ENCODE results near the gene TMEM59.
"Not testable (repeated sequence)": the region's sequence is repeated elsewhere in the genome, so short reads cannot be mapped to it uniquely, and the experiment has no call there.

TMEM59 gene, protein sequence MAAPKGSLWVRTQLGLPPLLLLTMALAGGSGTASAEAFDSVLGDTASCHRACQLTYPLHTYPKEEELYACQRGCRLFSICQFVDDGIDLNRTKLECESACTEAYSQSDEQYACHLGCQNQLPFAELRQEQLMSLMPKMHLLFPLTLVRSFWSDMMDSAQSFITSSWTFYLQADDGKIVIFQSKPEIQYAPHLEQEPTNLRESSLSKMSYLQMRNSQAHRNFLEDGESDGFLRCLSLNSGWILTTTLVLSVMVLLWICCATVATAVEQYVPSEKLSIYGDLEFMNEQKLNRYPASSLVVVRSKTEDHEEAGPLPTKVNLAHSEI

DNA sequence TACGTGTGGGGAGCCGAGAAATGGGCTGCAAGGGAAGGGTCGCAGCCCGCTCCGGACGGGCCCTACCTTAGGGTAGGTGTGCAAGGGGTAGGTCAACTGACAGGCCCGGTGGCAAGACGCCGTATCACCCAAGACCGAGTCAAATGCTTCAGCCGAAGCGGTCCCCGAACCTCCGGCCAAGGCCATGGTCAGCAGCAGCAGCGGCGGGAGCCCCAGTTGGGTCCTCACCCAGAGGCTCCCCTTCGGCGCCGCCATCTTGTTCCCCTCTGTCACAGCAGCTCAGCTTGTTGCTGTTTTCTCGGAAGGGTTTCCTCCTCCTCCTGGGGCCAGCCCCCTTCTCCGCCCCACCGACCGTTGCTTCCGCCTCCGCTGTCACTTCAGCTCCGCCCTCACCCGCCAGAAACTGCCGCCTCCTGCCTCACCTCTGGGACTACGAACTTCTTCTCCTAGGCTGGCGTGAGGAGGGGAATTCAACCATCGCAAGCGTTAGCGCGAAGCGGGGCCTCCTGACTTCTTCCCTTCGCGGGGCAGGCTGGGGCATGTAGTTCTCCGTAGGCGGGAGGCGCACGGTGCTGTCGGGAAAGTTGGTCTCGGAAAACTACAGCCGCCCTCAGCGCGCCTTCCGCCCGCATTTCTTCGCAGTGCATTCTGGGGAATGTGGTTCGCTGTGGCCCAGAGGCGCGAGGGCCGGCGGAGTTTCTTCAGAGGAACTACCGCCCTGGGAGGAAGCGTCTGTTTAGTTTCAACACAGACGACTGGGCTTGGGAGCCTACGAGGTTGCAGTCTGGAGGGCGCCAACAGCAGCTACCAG, at the start of gene TMEM59, which contains the start of gene TCEANC2:
TMEM59 (minus strand) TSS at position 271 of the 811 bp plus-strand sequence; CDS start at position 255, 16 bp downstream.
TCEANC2 (plus strand) TSS at position 675 of the 811 bp plus-strand sequence. CDS start 815 bp downstream, outside the sequence.
- peak; percentile 89 to 94 for DNase-seq (ENCODE audit: low read depth in 2 of 2)

DNA sequence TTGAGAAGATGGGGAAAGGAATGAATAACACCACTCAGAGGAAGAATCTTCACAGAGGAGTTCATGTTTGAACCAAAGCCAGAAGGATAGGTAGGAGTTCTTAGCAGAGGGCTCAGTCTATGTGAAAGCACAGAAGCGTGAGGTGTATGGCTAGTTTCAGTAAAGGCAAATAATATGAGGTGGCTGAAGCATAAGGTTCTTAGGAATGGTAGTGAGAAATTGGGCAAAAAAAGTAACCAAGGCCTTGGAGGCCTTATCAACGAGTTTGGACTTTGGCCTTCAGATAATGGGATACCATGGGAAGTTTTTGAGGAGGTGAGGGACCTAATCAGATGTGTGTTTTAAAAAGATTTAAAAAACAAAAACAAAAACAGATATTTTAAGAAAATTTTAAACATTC, 47.5 kb upstream of the TMEM59 start:
- DNase-seq (ENCODE audit: low read depth in 2 of 2) = no peak

DNA sequence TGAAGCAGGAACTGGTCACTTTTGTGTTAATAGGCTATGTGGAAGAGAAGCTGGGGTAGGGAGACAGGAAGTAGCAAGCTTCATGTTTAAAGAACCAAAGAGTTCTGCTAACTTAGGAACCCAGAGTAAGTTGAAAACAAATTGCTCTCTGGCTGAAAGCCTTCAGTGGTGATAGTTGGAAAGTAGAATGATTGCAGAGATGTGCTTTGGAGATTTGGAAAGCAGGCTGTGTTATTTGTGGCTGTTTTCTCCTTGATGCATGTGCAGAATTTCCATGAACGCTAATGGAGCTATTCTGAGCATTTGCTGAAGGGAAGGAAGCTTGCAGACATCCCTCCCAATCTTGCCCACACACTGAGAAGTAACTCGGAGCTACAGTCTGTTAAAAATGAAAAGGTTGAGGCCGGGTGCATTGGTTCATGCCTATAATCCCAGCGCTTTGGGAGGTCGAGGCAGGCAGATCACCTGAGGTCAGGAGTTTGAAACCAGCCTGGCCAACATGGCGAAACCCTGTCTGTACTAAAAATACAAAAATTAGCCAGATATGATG, 46.1 kb upstream of the TMEM59 start:
- no peak for DNase-seq (ENCODE audit: low read depth in 2 of 2)

DNA sequence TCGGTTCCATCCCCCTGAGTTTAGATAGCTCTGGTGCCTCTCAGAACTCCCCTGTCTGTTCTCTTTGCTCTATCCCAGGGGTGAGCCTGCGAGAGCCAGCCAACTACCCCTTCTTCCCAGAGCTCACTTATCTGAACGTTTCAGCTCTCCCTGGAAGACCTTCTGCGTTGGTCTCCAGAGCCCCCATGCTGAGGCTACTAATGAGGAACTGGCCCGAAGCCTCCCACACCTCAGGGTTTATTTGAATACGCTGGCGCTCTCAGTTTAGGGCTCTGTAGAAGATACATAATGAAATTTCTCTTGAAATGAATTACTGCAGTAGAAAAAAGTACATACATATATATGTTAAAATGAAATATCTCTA, 43.9 kb upstream of the TMEM59 start:
- no peak for DNase-seq (ENCODE audit: low read depth in 2 of 2)

DNA sequence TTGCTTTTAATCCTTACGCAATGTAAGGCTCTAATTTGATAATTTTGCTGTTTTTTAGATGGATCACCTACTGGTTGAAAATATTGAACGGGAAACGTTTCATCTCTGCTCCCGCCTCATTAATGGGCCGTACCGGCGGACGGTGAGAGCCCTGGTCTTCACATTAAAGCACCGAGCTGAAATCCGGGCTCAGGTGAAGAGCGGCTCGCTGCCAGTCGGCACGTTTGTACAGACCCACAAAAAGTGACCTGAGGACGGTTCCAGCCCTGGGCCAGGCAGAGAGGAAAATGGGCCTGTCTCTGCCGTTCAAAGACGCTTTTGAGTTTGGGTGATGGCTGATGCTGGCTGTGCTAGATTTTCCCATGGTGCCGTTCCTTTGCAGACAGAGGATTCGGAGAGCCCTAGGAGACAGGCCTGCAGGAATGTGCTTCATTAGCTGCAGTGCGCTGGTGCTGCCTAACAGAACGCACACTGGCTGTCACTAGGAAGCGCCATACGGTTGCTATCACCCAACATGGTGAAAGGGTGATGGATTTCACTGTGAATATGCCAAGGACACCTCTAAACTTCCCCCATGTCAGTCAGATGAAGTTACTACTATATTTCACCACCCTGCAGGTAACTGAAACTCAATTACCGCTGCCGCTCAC, 43.3 kb upstream of the TMEM59 start:
- no peak for DNase-seq (ENCODE audit: low read depth in 2 of 2)

DNA sequence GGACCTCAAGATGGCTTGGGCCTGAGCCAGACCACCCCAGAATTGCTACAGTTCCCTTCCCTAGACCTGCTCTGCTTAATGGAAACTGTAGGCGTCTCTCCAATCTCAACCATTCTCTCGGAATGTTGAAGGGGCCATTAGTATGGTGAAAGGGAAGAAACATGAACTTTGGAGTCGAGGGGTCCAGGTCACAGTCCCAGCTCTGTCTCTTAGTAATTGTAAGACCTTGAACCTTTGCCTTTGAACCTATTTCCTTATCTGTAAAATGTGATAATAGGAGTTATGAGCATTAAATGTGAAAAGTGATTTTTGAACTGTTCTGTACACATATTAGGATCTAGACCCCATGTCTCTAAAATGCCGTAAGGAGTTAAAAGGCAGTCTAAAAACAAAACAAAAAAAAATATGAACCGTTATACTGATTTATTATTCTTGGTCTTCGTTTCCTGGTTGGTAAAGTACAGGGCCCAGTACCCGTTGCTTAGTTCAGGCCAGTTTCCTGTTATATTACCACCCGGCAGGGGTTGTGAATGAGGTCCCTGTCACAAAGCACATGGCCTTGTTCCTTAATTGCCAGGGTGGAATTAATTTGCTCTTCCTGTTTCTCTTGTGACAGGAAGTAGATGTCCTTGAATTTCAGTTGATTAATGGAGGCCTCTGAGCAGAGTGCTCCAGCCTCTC, 42.7 kb upstream of the TMEM59 start:
- DNase-seq (ENCODE audit: low read depth in 2 of 2) = no peak

DNA sequence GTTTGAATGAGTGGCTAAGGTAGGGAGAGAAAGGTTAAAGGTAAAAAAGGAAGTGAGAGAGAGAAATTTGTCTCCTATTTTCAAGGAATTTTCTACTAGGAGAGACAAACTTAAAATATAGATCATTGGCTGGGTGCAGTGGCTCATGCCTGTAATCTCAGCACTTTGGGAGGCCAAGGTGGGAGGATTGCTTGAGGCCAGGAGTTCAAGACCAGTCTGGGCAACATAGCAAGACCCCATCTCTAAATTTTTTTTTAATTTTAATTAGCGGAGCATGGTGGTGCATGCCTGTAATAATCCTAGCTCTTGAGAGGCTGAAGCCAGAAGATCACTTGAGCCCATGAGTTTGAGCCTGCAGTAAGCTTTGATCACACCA, 41.7 kb upstream of the TMEM59 start:
- DNase-seq (ENCODE audit: low read depth in 2 of 2) = not testable (repeated sequence)

DNA sequence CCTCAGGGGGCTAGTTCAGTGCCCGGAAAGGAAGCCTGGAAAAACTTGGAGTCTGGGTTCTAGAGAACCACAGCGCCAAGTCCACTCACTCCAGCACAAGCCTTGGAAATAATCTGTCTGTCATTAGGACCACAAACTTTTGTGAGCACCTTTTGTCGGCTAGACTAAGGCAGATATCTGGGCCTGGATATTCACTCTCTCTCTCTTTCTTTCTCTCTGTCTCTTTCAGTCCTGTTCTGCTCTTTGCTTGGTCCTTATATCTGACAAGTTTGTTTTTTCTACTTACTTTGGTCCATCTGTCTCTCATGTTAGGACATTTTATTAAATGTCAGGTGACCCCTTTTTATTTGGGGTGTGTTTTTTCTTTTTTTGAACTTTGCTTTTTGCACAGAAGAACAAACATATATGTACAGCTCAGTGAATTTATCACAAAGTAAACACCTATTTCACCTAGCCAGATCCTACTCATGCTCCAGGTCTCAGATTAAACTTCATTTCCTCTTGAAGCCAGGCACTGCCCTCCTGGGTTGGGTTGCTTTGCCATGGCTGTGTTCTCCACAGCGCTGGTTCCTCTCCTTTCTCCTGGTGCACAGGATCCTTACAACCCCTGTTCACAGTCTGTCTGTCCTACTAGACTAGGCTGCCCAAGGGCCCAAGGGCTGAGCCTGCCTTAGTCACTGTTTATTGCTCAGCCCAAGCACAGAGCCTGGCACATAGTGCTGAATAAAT, 41.2 kb upstream of the TMEM59 start:
- DNase-seq (ENCODE audit: low read depth in 2 of 2) = no peak

DNA sequence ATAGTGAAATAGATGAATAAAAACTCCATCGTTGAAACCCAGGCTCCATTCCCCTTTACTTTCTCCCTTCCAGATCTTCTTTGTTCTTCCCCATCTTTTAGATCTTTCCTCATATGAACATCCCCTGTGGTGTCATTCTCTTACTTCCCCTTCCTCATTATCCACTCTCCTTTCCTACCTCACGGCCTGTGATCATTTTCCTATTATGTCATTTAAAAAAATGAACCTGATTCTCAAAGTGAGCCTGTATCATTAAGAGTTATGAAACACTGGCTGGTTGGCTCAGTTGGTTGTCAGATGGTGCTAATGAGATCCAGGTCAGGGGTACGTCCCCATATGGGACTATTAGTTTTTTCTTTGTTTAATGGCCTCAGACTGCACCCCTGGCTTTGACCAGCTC, 38.7 kb upstream of the TMEM59 start:
- no peak for DNase-seq (ENCODE audit: low read depth in 2 of 2)

DNA sequence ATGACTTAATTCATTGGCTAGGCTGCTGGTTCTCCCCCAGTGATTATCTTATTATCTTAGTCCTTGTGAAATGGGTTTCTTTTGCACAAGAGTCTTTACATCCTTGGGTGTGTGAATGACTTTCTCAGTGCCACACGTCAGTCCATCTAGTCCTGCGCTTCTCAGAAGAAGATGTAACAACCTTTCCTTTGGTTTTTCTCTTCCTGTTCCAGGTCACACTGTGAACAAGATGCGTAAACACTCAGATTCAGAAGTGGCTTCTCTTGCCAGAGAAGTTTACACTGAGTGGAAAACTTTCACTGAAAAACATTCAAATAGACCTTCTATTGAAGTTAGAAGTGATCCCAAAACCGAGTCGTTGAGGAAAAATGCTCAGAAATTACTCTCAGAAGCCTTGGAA, 35.4 kb upstream of the TMEM59 start:
- no peak for DNase-seq (ENCODE audit: low read depth in 2 of 2)

DNA sequence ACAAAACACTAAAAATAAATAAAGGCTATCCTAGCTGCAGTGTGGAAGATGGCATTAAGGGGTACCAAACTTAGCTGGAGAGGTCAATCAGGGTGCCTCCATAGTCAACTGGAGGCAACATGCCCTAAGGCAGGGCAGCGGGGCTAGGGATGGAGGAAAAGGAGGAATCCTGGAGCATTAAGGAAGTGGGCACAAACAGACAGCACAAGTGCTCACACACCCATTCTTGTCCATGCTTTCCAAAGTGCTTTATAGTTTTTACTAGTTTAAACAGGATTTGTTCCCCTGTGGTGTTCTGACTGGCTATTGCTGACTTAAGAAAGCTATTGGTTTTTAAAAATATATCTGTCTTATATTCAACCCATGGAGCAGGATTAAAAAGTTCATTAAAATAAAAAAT, 33.8 kb upstream of the TMEM59 start:
- DNase-seq (ENCODE audit: low read depth in 2 of 2) = no peak

DNA sequence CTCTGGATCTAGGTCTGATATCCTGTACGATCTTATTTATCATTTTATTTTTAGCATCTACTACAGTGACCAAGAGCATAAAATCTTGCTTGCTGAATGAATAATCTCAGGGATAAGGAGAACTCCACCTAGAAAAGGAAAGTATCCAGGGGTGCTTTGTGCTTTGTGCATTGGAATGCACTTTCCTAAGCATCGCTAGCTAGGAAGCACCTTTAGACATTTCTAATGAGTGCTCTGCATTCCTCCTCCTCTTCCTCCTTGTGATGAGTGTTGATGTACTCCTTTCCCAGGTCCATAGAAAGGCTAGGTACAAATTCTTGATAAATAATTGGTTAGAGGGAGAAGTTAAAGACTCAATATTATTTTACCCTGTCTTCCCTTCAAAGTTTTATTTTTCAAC, 31.8 kb upstream of the TMEM59 start:
- no peak for DNase-seq (ENCODE audit: low read depth in 2 of 2)

DNA sequence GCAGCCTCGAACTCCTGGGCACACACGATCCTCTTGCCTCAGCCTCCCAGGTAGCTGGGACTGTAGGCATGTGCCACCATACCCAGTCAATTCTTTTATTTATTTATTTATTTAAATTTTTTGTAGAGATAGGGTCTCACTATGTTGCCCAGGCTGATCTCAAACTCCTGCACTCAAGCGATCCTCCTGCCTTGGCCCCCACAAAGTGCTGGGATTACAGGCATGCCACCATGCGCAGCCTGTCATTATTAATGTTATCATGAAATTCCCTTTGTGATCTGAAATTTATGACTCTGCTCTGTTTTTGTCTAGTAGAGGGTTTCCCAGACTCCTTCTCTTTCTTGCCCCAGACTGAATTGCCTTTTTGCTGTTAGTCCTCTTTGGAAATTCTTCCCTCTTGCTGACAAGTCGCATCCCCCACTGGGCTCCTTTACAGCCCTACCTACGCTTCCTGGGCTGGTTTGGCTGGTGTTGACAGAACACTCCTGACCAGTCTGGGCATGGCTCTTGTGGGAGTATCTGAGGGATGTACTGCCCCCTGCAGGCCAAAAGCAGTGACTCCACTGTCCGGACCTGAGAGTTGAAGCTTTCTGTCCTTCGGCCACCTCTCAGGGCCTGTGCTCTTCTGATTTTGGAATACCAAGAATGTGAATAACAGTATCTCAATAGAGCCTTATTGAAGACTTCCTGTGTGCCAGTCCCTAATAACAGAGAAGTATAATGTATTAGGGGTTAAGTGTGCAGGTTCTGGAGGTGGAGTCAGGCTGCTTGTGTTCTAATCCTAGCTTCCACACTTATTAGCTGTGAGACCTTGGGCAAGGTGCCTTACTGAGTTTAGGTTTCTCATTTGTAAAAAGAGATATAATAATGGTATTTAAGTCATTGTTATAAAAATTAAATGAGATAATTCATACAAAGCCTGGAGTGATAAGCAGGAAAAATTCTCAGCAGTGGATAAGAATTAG, 28.6 kb upstream of the TMEM59 start:
- peak; percentile 40 to 48 for DNase-seq (ENCODE audit: low read depth in 2 of 2)

DNA sequence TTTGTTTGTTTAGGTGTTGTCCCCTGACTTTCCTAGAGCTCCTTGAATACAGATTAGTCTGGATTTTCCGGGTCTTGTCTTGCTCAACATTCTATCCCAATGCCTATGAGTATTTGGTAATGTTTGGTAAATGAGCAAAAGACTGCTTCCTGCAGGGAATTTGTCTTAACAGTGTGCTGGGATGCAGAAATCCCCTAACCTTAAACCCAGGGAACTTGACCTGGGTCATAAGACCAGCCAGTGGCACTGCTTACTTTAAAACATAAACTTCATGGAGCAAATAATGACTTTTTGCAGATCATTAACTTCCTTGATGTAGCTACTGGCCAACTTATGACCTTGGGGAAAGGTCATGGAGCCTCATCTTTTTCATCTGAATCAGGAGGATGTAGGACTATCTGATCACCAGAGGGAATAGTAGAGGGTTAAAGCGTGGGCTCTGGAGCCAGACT, 27.6 kb upstream of the TMEM59 start:
- DNase-seq (ENCODE audit: low read depth in 2 of 2) = no peak

DNA sequence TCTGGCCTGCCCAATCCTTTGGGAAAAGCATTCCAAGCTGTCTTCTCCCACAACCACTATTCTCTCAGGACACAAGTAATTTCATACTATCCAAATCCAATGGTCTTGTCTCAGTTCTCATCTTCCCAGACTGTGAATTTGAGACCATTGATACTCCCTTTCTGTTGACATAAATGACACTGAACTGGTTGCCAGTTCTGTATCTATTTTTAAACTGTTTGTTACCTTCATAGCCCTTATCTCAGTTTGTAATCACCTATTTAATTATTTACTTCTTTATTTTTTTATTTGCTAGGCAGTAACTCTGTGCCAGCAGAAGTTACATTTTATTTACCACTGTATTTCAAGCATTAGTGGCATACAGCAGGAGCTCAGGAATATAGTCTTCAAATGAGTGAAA, 24.4 kb upstream of the TMEM59 start:
- DNase-seq (ENCODE audit: low read depth in 2 of 2) = no peak

DNA sequence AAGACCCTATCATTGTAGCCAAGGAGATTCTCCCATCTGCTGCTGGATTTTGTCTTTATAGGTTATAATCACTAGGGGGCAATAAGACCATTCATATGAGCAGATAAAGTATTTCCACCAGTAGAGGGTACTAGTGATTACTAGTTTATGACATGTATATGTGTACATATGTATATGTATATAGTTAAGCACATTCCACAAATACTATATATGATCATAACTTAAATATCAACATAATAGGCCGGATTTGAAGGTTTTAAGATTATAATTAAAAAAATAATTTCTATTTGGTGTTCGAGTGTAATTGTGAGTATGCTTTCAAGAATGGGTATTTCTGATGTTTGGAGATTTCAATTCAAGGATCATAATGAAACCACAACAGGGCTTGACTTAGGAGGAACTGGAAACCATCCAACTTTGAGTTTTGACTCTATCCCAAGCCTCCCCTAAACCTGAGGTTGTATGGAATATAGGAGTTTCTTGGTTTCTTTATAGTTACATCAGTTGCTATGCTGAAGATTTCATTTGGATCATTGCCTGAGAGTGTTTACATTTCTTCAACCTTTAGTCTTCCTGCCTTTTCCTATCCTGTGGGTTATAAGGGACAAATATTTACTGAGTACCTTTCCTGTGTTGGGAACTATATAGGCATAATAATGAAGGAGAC, 17.3 kb upstream of the TMEM59 start:
- no peak for DNase-seq (ENCODE audit: low read depth in 2 of 2)

DNA sequence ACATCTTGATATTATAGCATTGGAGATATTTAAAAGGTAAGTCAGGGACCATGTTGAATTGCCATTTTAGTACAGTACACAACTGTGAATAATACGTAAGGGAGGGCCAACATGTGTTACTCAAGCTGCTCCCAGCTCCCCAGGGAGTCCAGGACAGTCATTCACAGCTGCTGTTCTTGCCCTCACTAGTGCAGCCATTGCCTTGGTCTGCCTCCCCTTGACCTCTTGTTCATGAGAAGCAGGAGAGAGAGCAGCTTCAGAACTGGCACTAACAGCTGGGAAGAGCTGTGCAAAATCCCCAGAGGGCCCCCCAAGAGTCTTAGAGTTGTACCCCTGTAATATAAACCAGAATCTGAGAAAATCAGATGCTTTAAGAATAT, 16.8 kb upstream of the TMEM59 start:
- DNase-seq (ENCODE audit: low read depth in 2 of 2) = no peak

DNA sequence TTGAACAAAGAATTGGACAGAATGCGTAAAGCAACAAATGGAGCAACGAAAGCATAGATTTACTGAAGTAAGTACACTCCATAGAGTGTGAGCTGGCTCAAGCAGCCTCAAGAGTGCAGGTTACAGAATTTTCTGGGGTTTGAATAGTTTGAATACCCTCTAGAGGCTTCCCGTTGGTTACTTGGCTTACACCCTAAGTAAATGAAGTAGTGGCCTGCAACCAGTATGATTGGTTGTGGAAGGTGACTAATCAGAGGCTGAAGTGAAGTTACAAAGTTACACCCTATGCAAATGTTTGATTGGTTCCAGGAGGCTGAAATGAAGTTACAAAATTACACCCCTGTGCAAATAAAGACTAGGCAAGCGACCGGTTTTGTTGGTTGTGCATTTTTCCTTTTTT, 11.3 kb upstream of the TMEM59 start:
- no peak for DNase-seq (ENCODE audit: low read depth in 2 of 2)

DNA sequence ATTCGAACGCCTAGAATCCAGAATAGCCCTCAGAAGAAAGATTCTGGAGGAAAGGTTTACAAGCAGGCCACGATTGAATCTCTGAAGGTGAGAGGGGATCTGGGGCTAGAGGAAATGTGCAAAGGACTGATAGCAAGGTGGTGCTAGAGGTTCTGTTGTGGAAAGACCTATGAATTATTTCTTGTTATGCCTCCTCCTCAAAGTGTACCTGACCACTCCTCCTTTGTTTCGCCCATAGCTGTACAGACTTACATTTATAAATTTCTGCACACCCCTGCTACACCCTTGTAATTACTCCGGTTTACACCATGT, 1.4 kb upstream of the TMEM59 start:
- DNase-seq (ENCODE audit: low read depth in 2 of 2) = no peak

Data from stimulated activated CD8-positive, alpha-beta memory T cell treated with anti-CD3 and anti-CD28 coated beads, Interleukin-2, amount 100 ng/mL, for 48 hours (primary cell).